Measurements from ENCODE around the gene PLCB4. TPM values are rescaled to one million over a fixed set of nuclear protein-coding genes. Genes with fewer than 3 reads are reported as not detected.

The PLCB4 gene
- polyA plus RNA-seq, 1 donor = 14.6 TPM

GRCh38 chr20:9166153-9166780 lies 97.4 kb downstream of the PLCB4 start:
- WGBS (ENCODE audit: insufficient coverage, low lambda C conversion rate) = no CpG with 5 or more reads among the region's 11 CpGs
- no peaks in the 10 kb centered on the region for H3K27me3 ChIP-seq (ENCODE audit: control insufficient read depth, insufficient read depth, low read length)
- H3K4me3 ChIP-seq (ENCODE audit: low read length) = peak overlapping the region; percentile 18
- H3K9me3 ChIP-seq (ENCODE audit: control insufficient read depth, low read depth, low read length) = no peaks in the 10 kb centered on the region
- H3K4me1 ChIP-seq (ENCODE audit: control insufficient read depth, insufficient read depth, low read length) = peaks cover 4% of the 10 kb centered on the region
- H3K27ac ChIP-seq (ENCODE audit: low read length) = peak overlapping the region; percentile 32
- peak in 1 of 2 donors; percentile 31 for DNase-seq
- H3K36me3 ChIP-seq (ENCODE audit: control insufficient read depth, insufficient read depth, low read length) = no peaks in the 10 kb centered on the region

- no CpG with 5 or more reads among the region's 7 CpGs for WGBS (ENCODE audit: insufficient coverage, low lambda C conversion rate)
These were observed 100.5 kb downstream of the PLCB4 start for GRCh38 chr20:9169409-9169808.

GRCh38 chr20:9172851-9173250 lies 104.0 kb downstream of the PLCB4 start:
- no peak for DNase-seq
- Histone ChIP-seq H3K27me3 (ENCODE audit: control insufficient read depth, insufficient read depth, low read length) (no peaks in the 10 kb centered on the region), H3K4me3 (ENCODE audit: low read length) (no peak overlapping the region), H3K4me1 (ENCODE audit: control insufficient read depth, insufficient read depth, low read length) (no peaks in the 10 kb centered on the region), H3K9me3 (ENCODE audit: control insufficient read depth, low read depth, low read length) (no peaks in the 10 kb centered on the region), H3K36me3 (ENCODE audit: control insufficient read depth, insufficient read depth, low read length) (no peaks in the 10 kb centered on the region), H3K27ac (ENCODE audit: low read length) (no peak overlapping the region)
- WGBS (ENCODE audit: insufficient coverage, low lambda C conversion rate) = no CpG with 5 or more reads among the region's 2 CpGs

More at GRCh38 chr20:9169409-9169808, 100.5 kb downstream of the PLCB4 start:
- H3K27me3 ChIP-seq (ENCODE audit: control insufficient read depth, insufficient read depth, low read length) = no peaks in the 10 kb centered on the region
- H3K9me3 ChIP-seq (ENCODE audit: control insufficient read depth, low read depth, low read length) = no peaks in the 10 kb centered on the region
- peaks cover 4% of the 10 kb centered on the region for H3K4me1 ChIP-seq (ENCODE audit: control insufficient read depth, insufficient read depth, low read length)
- DNase-seq = no peak
- H3K4me3 ChIP-seq (ENCODE audit: low read length) = no peak overlapping the region
- H3K36me3 ChIP-seq (ENCODE audit: control insufficient read depth, insufficient read depth, low read length) = no peaks in the 10 kb centered on the region
- H3K27ac ChIP-seq (ENCODE audit: low read length) = no peak overlapping the region

GRCh38 chr20:9177278-9177677 lies 108.4 kb downstream of the PLCB4 start:
- Histone ChIP-seq H3K36me3 (ENCODE audit: control insufficient read depth, insufficient read depth, low read length) (no peaks in the 10 kb centered on the region), H3K27ac (ENCODE audit: low read length) (no peak overlapping the region), H3K27me3 (ENCODE audit: control insufficient read depth, insufficient read depth, low read length) (no peaks in the 10 kb centered on the region), H3K4me1 (ENCODE audit: control insufficient read depth, insufficient read depth, low read length) (no peaks in the 10 kb centered on the region), H3K9me3 (ENCODE audit: control insufficient read depth, low read depth, low read length) (no peaks in the 10 kb centered on the region), H3K4me3 (ENCODE audit: low read length) (no peak overlapping the region)
- 80% methylated on average over 1 of the region's 4 CpGs for WGBS (ENCODE audit: insufficient coverage, low lambda C conversion rate)
- DNase-seq = no peak

- no peaks in the 10 kb centered on the region for H3K36me3 ChIP-seq (ENCODE audit: control insufficient read depth, insufficient read depth, low read length)
- WGBS (ENCODE audit: insufficient coverage, low lambda C conversion rate) = no CpG with 5 or more reads among the region's 1 CpG
- no peak for DNase-seq
- no peak overlapping the region for H3K4me3 ChIP-seq (ENCODE audit: low read length)
- H3K9me3 ChIP-seq (ENCODE audit: control insufficient read depth, low read depth, low read length) = no peaks in the 10 kb centered on the region
- H3K4me1 ChIP-seq (ENCODE audit: control insufficient read depth, insufficient read depth, low read length) = no peaks in the 10 kb centered on the region
- H3K27me3 ChIP-seq (ENCODE audit: control insufficient read depth, insufficient read depth, low read length) = no peaks in the 10 kb centered on the region
- H3K27ac ChIP-seq (ENCODE audit: low read length) = no peak overlapping the region
These were observed 110.4 kb downstream of the PLCB4 start for GRCh38 chr20:9179193-9179802.

GRCh38 chr20:9179867-9180266 lies 111.0 kb downstream of the PLCB4 start:
- no peaks in the 10 kb centered on the region for H3K27me3 ChIP-seq (ENCODE audit: control insufficient read depth, insufficient read depth, low read length)
- no peaks in the 10 kb centered on the region for H3K4me1 ChIP-seq (ENCODE audit: control insufficient read depth, insufficient read depth, low read length)
- no peaks in the 10 kb centered on the region for H3K9me3 ChIP-seq (ENCODE audit: control insufficient read depth, low read depth, low read length)
- no peak for DNase-seq
- H3K36me3 ChIP-seq (ENCODE audit: control insufficient read depth, insufficient read depth, low read length) = no peaks in the 10 kb centered on the region
- no peak overlapping the region for H3K4me3 ChIP-seq (ENCODE audit: low read length)
- H3K27ac ChIP-seq (ENCODE audit: low read length) = no peak overlapping the region

- no peak for DNase-seq
- WGBS (ENCODE audit: insufficient coverage, low lambda C conversion rate) = no CpG with 5 or more reads among the region's 1 CpG
- Histone ChIP-seq H3K27me3 (ENCODE audit: control insufficient read depth, insufficient read depth, low read length) (no peaks in the 10 kb centered on the region), H3K9me3 (ENCODE audit: control insufficient read depth, low read depth, low read length) (no peaks in the 10 kb centered on the region), H3K4me3 (ENCODE audit: low read length) (no peak overlapping the region), H3K27ac (ENCODE audit: low read length) (no peak overlapping the region), H3K36me3 (ENCODE audit: control insufficient read depth, insufficient read depth, low read length) (no peaks in the 10 kb centered on the region), H3K4me1 (ENCODE audit: control insufficient read depth, insufficient read depth, low read length) (no peaks in the 10 kb centered on the region)
These were observed 111.8 kb downstream of the PLCB4 start for GRCh38 chr20:9180481-9181257.

GRCh38 chr20:9185511-9185910 lies 116.6 kb downstream of the PLCB4 start:
- H3K4me3 ChIP-seq (ENCODE audit: low read length) = no peak overlapping the region
- no CpG with 5 or more reads among the region's 6 CpGs for WGBS (ENCODE audit: insufficient coverage, low lambda C conversion rate)
- H3K36me3 ChIP-seq (ENCODE audit: control insufficient read depth, insufficient read depth, low read length) = no peaks in the 10 kb centered on the region
- no peak overlapping the region for H3K27ac ChIP-seq (ENCODE audit: low read length)
- no peaks in the 10 kb centered on the region for H3K4me1 ChIP-seq (ENCODE audit: control insufficient read depth, insufficient read depth, low read length)
- H3K27me3 ChIP-seq (ENCODE audit: control insufficient read depth, insufficient read depth, low read length) = no peaks in the 10 kb centered on the region
- H3K9me3 ChIP-seq (ENCODE audit: control insufficient read depth, low read depth, low read length) = no peaks in the 10 kb centered on the region
- no peak for DNase-seq

GRCh38 chr20:9186396-9186795 lies 117.5 kb downstream of the PLCB4 start:
- Histone ChIP-seq H3K27me3 (ENCODE audit: control insufficient read depth, insufficient read depth, low read length) (no peaks in the 10 kb centered on the region), H3K4me3 (ENCODE audit: low read length) (no peak overlapping the region), H3K27ac (ENCODE audit: low read length) (no peak overlapping the region), H3K9me3 (ENCODE audit: control insufficient read depth, low read depth, low read length) (no peaks in the 10 kb centered on the region), H3K4me1 (ENCODE audit: control insufficient read depth, insufficient read depth, low read length) (no peaks in the 10 kb centered on the region), H3K36me3 (ENCODE audit: control insufficient read depth, insufficient read depth, low read length) (no peaks in the 10 kb centered on the region)
- WGBS (ENCODE audit: insufficient coverage, low lambda C conversion rate) = 40% methylated on average over 1 of the region's 5 CpGs
- DNase-seq = no peak

GRCh38 chr20:9195031-9195430 lies 126.1 kb downstream of the PLCB4 start:
- no peak for DNase-seq
- WGBS (ENCODE audit: insufficient coverage, low lambda C conversion rate) = 100% methylated on average over 3 of the region's 6 CpGs
- Histone ChIP-seq H3K27me3 (ENCODE audit: control insufficient read depth, insufficient read depth, low read length) (no peaks in the 10 kb centered on the region), H3K27ac (ENCODE audit: low read length) (no peak overlapping the region), H3K4me3 (ENCODE audit: low read length) (no peak overlapping the region), H3K9me3 (ENCODE audit: control insufficient read depth, low read depth, low read length) (no peaks in the 10 kb centered on the region), H3K36me3 (ENCODE audit: control insufficient read depth, insufficient read depth, low read length) (no peaks in the 10 kb centered on the region), H3K4me1 (ENCODE audit: control insufficient read depth, insufficient read depth, low read length) (no peaks in the 10 kb centered on the region)

All from large intestine (tissue), 3 donors.